ENCODE measurements around the gene RNF214.

The RNF214 gene

DNA sequence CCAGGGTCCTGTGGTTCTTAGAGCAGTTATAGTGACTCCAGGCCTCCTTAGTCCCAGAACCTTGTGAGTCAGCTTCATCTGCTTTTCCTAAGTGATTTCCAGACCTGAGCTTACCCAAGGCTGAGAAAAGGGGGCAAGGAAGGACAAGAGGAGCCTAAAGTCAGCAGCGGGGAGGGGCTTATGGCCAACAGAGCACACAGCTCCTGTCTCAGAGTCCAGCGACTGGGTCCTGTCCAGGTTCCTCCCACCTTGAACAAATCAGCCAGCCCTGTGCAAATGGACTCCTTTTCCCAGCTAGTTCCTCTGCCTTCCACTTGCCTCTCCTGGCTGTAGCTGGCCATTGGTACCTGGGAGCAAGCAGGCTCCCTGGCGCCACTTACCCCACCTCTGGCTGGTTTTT lies 72.7 kb downstream of the RNF214 start:
- ATAC-seq (ENCODE audit: insufficient read depth, low read depth), result no peak
- DNase-seq, result no peak
- no peaks in the 10 kb centered on the region for H3K36me3 ChIP-seq (ENCODE audit: insufficient read depth, low read length)
- H3K4me3 ChIP-seq (ENCODE audit: low read depth in 1 of 2, low read length in 2 of 2), result no peak overlapping the region
- H2AFZ ChIP-seq (ENCODE audit: low read depth, low read length), result no peak overlapping the region
- H3K27ac ChIP-seq (ENCODE audit: low read length), result no peak overlapping the region
- H3K9ac ChIP-seq (ENCODE audit: low read depth, low read length), result no peak overlapping the region
- no peaks in the 10 kb centered on the region for H3K79me2 ChIP-seq (ENCODE audit: insufficient read depth, low read length)
- peaks cover 7% of the 10 kb centered on the region for H3K27me3 ChIP-seq (ENCODE audit: insufficient read depth, low read length, poor library complexity)
- H3K4me1 ChIP-seq (ENCODE audit: insufficient read depth, low read length), result no peaks in the 10 kb centered on the region
- no peaks in the 10 kb centered on the region; the same call in 1 of the 2 replicates for H4K20me1 ChIP-seq (ENCODE audit: insufficient read depth, low read length)
- H3K4me2 ChIP-seq (ENCODE audit: insufficient read depth, low read length), result no peak overlapping the region
- TF ChIP-seq EZH2 (IDR thresholded peaks at IDR 0.05; ENCODE audit: borderline replicate concordance, low read depth, low read length, severe bottlenecking), result no peak
- no peak for TF ChIP-seq CTCF (IDR thresholded peaks at IDR 0.05; ENCODE audit: borderline replicate concordance, extremely low read depth, low read length, poor library complexity, severe bottlenecking)
- H3K9me3 ChIP-seq (ENCODE audit: insufficient read depth, low read length, severe bottlenecking), result no peaks in the 10 kb centered on the region

DNA sequence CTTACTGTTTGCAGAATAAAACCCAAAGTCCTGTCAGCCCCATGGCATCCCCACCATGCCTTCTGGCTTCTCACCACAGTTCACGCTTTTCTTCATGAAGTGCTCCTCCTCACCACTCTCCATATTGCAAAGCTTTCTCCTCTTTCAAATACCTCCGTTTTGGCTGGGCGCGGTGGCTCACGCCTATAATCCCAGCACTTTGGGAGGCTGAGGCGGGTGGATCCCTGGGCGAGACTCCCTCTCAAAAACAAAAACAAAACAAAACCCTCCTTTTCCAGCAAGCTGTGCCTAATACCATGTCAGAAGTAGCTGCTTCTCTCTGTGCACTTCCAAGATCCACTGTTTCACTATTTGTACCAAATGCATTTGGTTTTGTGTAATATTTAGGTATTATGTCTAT lies 76.8 kb downstream of the RNF214 start:
- Histone ChIP-seq H3K27me3 (ENCODE audit: insufficient read depth, low read length, poor library complexity) (peaks cover 31% of the 10 kb centered on the region), H3K27ac (ENCODE audit: low read length) (no peak overlapping the region), H3K79me2 (ENCODE audit: insufficient read depth, low read length) (no peaks in the 10 kb centered on the region), H3K36me3 (ENCODE audit: insufficient read depth, low read length) (no peaks in the 10 kb centered on the region), H4K20me1 (ENCODE audit: insufficient read depth, low read length) (no peaks in the 10 kb centered on the region), H3K4me3 (ENCODE audit: low read depth in 1 of 2, low read length in 2 of 2) (no peak overlapping the region), H3K4me1 (ENCODE audit: insufficient read depth, low read length) (no peaks in the 10 kb centered on the region), H3K9ac (ENCODE audit: low read depth, low read length) (no peak overlapping the region), H3K9me3 (ENCODE audit: insufficient read depth, low read length, severe bottlenecking) (no peaks in the 10 kb centered on the region), H2AFZ (ENCODE audit: low read depth, low read length) (no peak overlapping the region), H3K4me2 (ENCODE audit: insufficient read depth, low read length) (no peak overlapping the region)
- TF ChIP-seq CTCF (IDR thresholded peaks at IDR 0.05; ENCODE audit: borderline replicate concordance, extremely low read depth, low read length, poor library complexity, severe bottlenecking) (no peak), EZH2 (IDR thresholded peaks at IDR 0.05; ENCODE audit: borderline replicate concordance, low read depth, low read length, severe bottlenecking) (no peak)
- DNase-seq (no peak), ATAC-seq (ENCODE audit: insufficient read depth, low read depth) (no peak)

GRCh38 chr11:117313091-117313490 lies 80.6 kb downstream of the RNF214 start:
- H3K4me3 ChIP-seq (ENCODE audit: low read depth in 1 of 2, low read length in 2 of 2), result no peak overlapping the region
- H2AFZ ChIP-seq (ENCODE audit: low read depth, low read length), result no peak overlapping the region
- DNase-seq (no peak), ATAC-seq (ENCODE audit: insufficient read depth, low read depth) (no peak)
- H3K27me3 ChIP-seq (ENCODE audit: insufficient read depth, low read length, poor library complexity), result peaks cover 65% of the 10 kb centered on the region
- H3K27ac ChIP-seq (ENCODE audit: low read length), result no peak overlapping the region
- H3K9me3 ChIP-seq (ENCODE audit: insufficient read depth, low read length, severe bottlenecking), result no peaks in the 10 kb centered on the region
- H3K4me2 ChIP-seq (ENCODE audit: insufficient read depth, low read length), result no peak overlapping the region
- H4K20me1 ChIP-seq (ENCODE audit: insufficient read depth, low read length), result peaks cover 4% of the 10 kb centered on the region; the same call in 1 of the 2 replicates
- H3K9ac ChIP-seq (ENCODE audit: low read depth, low read length), result no peak overlapping the region
- H3K4me1 ChIP-seq (ENCODE audit: insufficient read depth, low read length), result peaks cover 10% of the 10 kb centered on the region
- H3K36me3 ChIP-seq (ENCODE audit: insufficient read depth, low read length), result no peaks in the 10 kb centered on the region
- TF ChIP-seq CTCF (IDR thresholded peaks at IDR 0.05; ENCODE audit: borderline replicate concordance, extremely low read depth, low read length, poor library complexity, severe bottlenecking) (no peak), EZH2 (IDR thresholded peaks at IDR 0.05; ENCODE audit: borderline replicate concordance, low read depth, low read length, severe bottlenecking) (no peak)
- H3K79me2 ChIP-seq (ENCODE audit: insufficient read depth, low read length), result no peaks in the 10 kb centered on the region
